NCI-H1930 (cell line): ENCODE measurements around the gene ACBD6.

ENCODE experiments used
- DNase-seq, 2 experiments: peaks; one replicate each; lab custom pipeline; 2025; lab: John Stamatoyannopoulos, UW

Gene ACBD6

GRCh38 chr1:180255536-180256340 lies 246.6 kb downstream of the ACBD6 start:
- DNase-seq, result no peak

- no peak for DNase-seq
These were observed 247.5 kb downstream of the ACBD6 start for GRCh38 chr1:180254854-180255253.

- DNase-seq, result no peak
These were observed 247.9 kb downstream of the ACBD6 start for GRCh38 chr1:180254496-180254819.

DNA sequence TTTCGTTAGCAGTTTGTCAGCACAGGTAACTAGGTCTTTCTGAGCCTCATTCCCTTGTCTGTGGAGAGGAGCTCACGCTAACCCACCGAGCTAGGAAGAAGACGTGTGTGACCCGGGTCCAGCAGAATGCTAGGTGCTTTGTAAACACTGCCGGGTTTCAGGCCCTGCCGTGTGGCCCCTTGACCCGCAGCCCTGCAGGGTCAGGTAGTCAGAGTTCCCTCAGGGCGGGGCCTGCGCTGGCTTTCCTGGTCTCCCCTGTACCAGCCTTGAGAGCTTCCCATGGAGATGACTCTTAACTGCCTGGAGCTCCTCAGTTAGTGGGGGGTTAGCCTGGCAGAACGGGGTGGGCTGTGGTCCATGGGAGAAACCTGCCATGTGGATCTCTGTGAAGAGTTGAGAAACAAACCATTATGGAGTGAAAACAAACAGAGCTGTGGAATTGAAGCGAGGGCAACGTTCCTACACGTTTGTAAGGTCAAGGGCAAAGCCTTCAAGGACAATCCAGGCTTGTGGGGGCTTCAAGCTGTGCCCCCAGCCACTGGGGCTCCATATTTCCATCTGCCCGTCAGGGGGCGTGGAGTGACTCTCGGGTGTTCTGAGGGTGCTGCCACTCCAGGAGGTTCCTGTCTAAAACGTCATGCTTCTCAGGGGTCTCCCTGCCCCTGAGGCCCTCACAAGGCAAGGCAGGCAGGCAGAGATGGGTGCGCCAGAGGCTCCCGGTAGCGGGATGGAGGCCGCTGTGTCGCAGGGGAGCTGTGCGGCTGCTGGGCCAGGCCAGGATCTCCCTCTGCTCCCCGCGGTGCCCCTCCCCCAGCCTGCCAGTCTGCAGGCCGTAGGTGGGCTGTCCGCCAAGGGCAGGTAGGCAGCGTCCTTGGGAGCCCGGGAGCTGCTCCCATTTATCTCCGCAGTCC lies 248.5 kb downstream of the ACBD6 start:
- DNase-seq, result no peak

GRCh38 chr1:180252638-180253536 lies 249.5 kb downstream of the ACBD6 start:
- DNase-seq, result peak in 1 of 2 experiments; percentile 23

- no peak for DNase-seq
These were observed 250.7 kb downstream of the ACBD6 start for GRCh38 chr1:180251526-180252305.

DNA sequence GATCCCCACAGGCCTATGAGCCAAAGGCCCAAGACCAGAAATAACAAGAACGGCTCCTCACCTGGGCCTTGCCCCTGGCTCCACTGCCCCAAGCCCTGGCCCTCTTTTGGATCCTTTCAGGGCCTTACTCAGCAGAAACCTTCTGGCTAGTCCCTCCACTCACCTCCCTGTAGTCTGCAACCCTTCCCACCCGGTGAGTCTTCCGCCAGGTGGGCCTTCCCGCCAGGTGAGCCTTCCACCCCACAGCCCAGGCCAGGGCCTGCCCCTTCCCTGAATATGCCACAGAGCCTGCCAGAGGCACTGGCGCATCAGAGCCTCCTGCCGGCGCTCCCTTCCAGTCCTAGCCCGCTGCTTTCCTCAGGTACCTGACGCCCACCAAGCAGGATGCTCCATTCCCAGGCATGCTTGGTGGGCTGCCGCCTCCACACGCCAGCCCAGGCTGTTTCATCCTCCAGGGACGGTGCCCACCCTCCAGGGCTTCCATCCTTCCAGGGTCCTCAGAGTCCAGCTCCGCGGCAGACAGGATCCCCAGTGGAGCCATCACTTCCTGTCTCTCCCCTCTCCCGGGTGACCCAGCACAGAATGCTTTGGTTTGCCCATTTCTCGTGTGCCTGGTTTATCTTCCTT lies 251.4 kb downstream of the ACBD6 start:
- no peak for DNase-seq

- no peak for DNase-seq
These were observed 251.9 kb downstream of the ACBD6 start for GRCh38 chr1:180250499-180250770.

- no peak for DNase-seq
These were observed 252.5 kb downstream of the ACBD6 start for GRCh38 chr1:180249725-180250498.

DNA sequence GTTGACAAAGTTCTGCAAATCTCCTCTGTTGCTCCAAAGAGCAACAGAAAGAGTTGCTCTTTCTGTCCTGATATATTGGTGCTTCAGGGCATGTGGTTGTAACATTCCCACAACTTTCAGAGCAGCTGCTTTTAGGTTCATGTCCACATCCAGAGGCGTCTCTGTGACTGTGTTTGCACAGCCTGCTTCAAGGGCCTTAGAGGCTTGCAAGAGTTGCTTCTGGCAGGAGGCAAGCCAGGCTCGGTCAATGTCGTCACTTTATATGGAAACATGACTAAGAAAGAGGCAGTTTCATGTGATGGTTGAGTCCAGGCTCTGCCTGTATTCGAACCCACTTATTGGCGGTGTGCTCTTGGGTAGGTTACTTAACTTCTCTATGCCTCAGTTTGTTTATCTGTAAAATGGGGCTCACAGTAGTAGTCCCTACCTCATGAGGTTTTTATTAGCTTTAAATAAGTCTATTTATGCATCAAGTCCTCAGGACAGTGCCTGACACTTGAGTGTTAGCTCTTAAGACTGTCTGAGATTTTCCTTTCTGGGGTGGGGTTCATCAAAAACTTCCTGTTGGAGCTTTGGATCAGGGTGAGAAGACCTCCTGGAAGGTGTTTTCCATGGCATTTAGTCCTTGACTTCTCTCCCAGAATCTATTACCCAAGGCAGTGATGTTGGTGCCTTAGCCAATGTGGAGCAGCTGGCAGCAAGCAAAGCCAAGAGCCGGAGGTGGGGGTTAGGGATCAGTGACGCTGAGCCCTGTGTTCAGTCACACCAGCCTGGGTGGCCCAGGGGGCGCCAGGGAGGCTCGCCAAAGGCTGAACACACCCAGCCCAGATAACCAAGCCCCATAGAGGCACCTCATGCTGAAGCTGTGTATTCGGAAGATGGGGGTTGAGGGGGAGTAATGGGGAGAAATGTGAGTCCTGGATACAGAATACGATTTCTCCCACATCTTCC lies 253.4 kb downstream of the ACBD6 start:
- no peak for DNase-seq

DNA sequence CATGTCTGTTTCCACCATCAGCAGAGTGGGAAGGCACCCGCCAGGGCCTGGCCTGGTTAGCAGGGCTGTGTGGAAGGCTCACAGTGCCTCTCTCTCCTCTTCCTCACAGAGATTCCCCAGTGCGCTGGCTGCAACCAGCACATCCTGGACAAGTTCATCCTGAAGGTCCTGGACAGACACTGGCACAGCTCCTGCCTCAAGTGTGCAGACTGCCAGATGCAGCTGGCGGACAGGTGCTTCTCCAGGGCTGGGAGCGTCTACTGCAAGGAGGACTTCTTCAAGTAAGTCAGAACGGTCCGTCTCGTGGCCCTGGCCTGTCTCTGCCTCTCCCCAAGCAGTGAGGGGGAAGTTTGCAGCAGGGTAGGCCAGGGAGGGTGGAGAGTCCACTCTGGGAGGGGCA lies 254.2 kb downstream of the ACBD6 start:
- no peak for DNase-seq

- no peak for DNase-seq
These were observed 254.8 kb downstream of the ACBD6 start for GRCh38 chr1:180247580-180247979.

DNA sequence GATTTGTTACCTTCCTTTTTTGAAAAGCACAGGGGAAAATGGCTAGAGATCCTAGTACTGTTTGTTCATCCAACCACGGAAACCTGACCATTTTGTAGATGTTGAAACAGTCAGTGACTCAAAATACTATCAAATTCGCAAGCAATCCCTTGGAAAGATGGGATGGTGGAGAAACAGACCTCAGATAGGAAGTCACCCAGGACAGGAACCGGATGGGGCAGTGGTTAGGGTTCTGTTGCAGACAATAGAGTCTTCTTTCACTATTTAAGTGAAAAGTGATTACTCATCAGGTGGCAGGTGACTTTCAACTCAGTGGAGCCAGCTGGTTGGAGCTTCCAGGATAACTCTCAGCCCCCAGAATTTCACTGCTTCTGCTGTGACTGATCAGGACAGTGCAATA lies 255.3 kb downstream of the ACBD6 start:
- DNase-seq, result no peak

DNA sequence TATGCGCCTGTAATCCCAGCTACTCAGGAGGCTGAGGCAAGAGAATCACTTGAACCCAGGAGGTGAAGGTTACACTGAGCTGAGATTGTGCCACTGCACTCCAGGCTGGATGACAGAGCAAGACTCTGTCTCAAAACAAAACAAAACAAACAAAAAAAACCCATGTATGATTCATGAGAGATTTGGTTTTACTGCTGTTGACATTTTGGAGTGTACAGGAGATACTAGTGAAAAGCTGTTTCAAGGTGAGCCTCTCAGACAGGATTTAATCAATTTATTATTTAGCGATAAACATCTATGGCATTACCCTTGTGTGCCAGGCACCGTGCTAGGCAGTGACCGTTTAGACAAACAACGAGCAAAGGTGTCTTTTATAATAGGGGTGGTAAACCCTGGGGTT lies 255.8 kb downstream of the ACBD6 start:
- no peak for DNase-seq

DNA sequence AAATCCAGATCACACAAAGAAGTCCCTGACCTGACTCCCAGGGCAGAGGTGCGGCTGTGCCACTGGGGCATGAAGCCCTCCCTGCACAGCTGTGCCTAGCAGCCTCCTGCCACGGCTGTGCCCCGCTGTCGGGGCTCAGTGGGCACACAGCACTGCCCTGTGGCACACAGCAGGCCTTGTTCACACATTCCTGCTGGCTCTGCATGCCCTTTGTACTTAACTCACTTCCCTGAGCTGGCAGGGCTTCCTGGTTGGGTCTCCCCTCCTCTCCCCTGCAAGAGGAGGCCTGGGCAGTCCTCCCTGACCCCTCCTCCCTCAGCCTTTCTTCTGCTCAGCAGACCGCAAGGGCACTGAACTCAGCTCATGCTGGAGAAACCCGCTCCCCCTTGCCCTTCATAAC lies 257.5 kb downstream of the ACBD6 start:
- no peak for DNase-seq

DNA sequence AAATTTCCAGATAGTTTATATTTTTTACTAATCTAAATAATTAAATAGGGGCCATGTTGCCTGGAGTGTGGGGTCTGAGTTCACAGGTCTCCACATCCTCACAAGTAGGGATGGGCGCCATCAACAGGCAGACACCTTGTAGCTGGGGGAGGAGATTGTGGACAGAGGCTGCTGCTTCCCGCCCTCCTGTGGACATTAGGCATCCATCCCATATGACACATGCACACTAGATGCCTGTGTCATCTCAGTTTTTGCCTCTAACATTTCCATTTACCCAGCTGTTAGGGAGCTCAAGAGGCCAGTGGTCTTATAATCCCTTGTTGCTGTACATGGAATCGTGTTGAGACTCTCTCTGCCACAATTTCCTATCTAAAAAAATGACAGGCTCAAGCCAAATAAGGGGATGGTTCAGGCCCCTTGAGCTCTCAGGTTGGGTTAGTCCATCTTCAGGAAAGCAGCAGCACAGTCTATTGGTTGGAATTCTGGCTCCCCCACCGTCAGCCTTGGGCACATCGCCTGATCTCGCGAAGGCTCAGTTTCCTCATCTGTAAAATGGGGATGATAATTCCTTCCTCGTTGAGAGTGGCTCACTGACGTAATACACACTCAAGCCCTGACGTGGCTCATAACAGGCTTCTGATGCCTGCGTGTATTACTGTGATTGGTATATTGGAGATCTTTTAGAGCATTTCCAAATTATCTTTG lies 258.7 kb downstream of the ACBD6 start:
- DNase-seq, result no peak

DNA sequence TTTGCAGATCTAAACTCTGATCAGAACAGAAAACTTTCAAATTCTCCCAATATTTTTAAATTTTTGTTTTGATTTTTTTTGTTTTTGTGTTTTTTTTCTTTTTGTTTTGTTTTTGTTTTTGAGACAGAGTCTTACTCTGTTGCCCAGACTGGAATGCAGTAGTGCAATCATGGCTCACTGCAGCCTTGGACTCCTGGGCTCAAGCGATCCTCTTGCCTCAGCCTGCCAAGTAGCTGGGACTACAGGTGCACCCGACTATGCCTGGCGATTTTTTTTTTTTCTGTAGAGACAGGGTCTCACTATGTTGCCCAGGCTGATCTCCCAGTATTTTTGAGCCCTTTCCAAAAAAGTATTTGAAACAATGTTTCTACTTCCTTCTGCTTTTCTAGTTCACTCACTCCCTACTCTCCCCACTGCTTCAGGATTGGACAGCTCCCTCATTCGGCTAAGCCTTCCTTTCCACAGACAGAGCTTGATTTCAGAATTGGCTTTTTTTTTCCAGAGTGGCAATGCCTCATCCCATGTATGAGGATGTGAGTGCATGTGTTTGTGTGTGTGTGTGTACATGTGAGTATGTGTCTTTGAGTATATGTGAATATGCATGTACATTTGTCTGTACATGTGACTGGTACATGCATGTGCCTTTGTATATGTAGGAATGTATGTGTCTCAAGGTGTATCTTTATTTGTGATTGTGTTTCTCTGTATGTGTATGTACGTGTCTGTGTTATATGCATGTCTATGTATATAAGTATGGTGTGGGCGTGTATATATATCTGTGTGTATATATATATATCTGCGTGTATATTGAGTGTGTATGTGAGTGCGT lies 260.4 kb downstream of the ACBD6 start:
- DNase-seq, result no peak
